Esophagus muscularis mucosa (tissue), 4 donors: Measurements from ENCODE around the gene SLC36A1. TPM values are rescaled to one million over a fixed set of nuclear protein-coding genes. Genes with fewer than 3 reads are reported as not detected.

Experiments
- DNase-seq: peaks from one replicate; pipeline ENCODE4 v3.0.0-alpha.2; 2017; ENCODE audit errors: extremely low spot score
- H3K27ac ChIP-seq, 4 donors: fragments of 200-600 bp; sonication (generic); replicated peaks in 1 of 4; 1 replicate in 3 of 4; 2 replicates in 1 of 4; pipeline ENCODE4 v1.5.1; 2016 to 2019; ENCODE audit warnings: mild to moderate bottlenecking in 1 of 4
- H3K27me3 ChIP-seq, 4 donors: fragments of 200-600 bp; sonication (generic); one replicate each; pipeline versions ENCODE4 v1.5.1 to v1.6.0; 2016 to 2019
- H3K36me3 ChIP-seq, 4 donors: fragments of 200-600 bp; sonication (generic); one replicate each; pipeline ENCODE4 v1.5.1; 2016 to 2019
- H3K4me1 ChIP-seq, 4 donors: fragments of 200-600 bp; sonication (generic); one replicate each; pipeline ENCODE4 v1.5.1; 2016 to 2019
- H3K4me3 ChIP-seq, 4 donors: fragments of 200-600 bp; sonication (generic); 1 replicate in 2 of 4; 2 replicates in 2 of 4; pipeline ENCODE4 v1.5.1; 2016 to 2019; ENCODE audit warnings: mild to moderate bottlenecking in 4 of 4, moderate library complexity in 1 of 4
- H3K9me3 ChIP-seq, 4 donors: fragments of 200-600 bp; sonication (generic); 1 replicate in 3 of 4; 2 replicates in 1 of 4; pipeline ENCODE4 v1.5.1; 2016 to 2019
- EP300 ChIP-seq: sonication (generic); formaldehyde crosslinking; IDR thresholded peaks from one replicate; pipeline ENCODE4 v1.6.1; 2017; ENCODE audit warnings: antibody characterized with exemption
- POLR2A ChIP-seq: fragments of 450-650 bp; IDR thresholded peaks from one replicate; pipeline ENCODE4 v1.6.1; 2017; ENCODE audit warnings: antibody characterized with exemption, moderate library complexity, mild to moderate bottlenecking, low read depth
- POLR2AphosphoS5 ChIP-seq, 2 donors: sonication (generic); formaldehyde crosslinking; IDR thresholded peaks; one replicate each; pipeline ENCODE4 v1.6.1; 2017; ENCODE audit warnings: antibody characterized with exemption in 2 of 2
- WGBS: methylation state at CpG from one replicate; pipeline ENCODE4 v1.1.5; 2018; 5-methylcytosine and 5-hydroxymethylcytosine counted together
- intact Hi-C: fragments of 100-400 bp; cut with DNase I; formaldehyde crosslinking; loops from one replicate; pipeline ENCODE4 v1.15.1; 2023
- total RNA-seq, 4 donors: library from RNA; depleted of rRNA; stranded (reverse); fragments of >200 nt; gene quantifications; one replicate each; pipeline versions ENCODE4 v1.1.0 to v1.2.1, GENCODE V29; 2016
- TF ChIP-seq, protein P1 (sequence below), 3 experiments: fragments of 200-600 bp in 2 of 3; fragments of 450-650 bp in 1 of 3; sonication (generic) in 2 of 3; IDR thresholded peaks; one replicate each; pipeline ENCODE4 v1.5.1; 2017 to 2019; ENCODE audit warnings: antibody characterized with exemption in 3 of 3, mild to moderate bottlenecking in 2 of 3, moderate library complexity in 1 of 3

SLC36A1 gene
- total RNA-seq, 4 donors from 2014 or later, result 5.1 to 13.7 (median 8.8) TPM

- Histone ChIP-seq H3K4me3 (no peak overlapping the region), H3K9me3 (no peaks in the 10 kb centered on the region), H3K4me1 (no peaks in the 10 kb centered on the region), H3K36me3 (no peaks in the 10 kb centered on the region), H3K27me3 (no peaks in the 10 kb centered on the region), H3K27ac (no peak overlapping the region)
- intact Hi-C loops, result no loop called here
- DNase-seq, result no peak
- WGBS, result 86% methylated on average over 2 of the region's 2 CpGs
- no peak for TF ChIP-seq POLR2A
- no peak for TF ChIP-seq POLR2AphosphoS5 (IDR thresholded peaks at IDR 0.05)
- TF ChIP-seq, protein P1, sequence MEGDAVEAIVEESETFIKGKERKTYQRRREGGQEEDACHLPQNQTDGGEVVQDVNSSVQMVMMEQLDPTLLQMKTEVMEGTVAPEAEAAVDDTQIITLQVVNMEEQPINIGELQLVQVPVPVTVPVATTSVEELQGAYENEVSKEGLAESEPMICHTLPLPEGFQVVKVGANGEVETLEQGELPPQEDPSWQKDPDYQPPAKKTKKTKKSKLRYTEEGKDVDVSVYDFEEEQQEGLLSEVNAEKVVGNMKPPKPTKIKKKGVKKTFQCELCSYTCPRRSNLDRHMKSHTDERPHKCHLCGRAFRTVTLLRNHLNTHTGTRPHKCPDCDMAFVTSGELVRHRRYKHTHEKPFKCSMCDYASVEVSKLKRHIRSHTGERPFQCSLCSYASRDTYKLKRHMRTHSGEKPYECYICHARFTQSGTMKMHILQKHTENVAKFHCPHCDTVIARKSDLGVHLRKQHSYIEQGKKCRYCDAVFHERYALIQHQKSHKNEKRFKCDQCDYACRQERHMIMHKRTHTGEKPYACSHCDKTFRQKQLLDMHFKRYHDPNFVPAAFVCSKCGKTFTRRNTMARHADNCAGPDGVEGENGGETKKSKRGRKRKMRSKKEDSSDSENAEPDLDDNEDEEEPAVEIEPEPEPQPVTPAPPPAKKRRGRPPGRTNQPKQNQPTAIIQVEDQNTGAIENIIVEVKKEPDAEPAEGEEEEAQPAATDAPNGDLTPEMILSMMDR (IDR thresholded peaks at IDR 0.05), result no peak
- TF ChIP-seq EP300, result no peak
Observed at GRCh38 chr5:151528153-151528552, 80.8 kb downstream of the SLC36A1 start.

DNA sequence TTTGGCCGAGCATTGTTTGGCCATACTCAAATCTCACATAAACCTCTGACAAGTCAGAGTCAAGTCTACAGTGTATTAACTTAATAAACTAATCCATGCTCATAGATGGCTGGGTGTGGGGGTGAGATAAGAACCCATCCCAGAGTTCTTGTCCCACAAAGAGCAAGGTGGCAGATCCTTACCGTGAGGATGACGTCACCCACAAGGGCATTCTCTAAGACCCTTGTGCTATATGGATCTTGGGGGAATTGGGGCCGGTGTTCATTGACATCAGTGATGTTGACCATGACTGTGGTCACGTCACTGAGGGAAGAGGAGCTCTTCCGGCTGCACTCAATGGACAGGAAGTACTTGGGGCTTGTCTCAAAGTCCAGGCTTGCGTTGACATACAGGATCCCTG, 81.6 kb downstream of the SLC36A1 start:
- DNase-seq, result no peak
- Histone ChIP-seq H3K27me3 (no peaks in the 10 kb centered on the region), H3K4me1 (no peaks in the 10 kb centered on the region), H3K36me3 (no peaks in the 10 kb centered on the region), H3K9me3 (no peaks in the 10 kb centered on the region), H3K27ac (no peak overlapping the region), H3K4me3 (no peak overlapping the region)
- TF ChIP-seq EP300 (no peak), POLR2A (no peak), POLR2AphosphoS5 (IDR thresholded peaks at IDR 0.05) (no peak)
- TF ChIP-seq, protein P1 (IDR thresholded peaks at IDR 0.05), result no peak
- intact Hi-C loops, result no loop called here
- 93% methylated on average over 7 of the region's 7 CpGs for WGBS

- intact Hi-C loops, result no loop called here
- no peaks in the 10 kb centered on the region for H3K4me1 ChIP-seq
Observed at GRCh38 chr5:151531581-151531980, 84.2 kb downstream of the SLC36A1 start.

DNA sequence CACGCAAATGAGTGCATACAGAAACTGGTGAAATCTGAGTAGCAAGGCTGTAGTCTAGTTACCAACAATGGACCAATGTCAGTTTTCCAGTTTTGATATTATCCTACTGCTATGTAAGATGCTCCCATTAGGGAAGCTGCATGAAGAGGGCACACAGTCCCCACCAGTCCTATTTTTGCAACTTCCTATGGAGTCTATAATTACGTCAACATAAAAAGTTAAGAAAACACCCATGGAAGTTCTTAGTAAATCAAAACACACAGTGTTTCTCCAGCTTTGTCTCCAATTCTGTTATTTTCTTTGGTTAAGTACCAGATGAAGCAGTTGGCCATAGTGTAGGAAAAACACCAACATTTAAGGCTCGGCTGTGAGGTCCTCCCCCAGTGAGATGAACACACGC, 85.0 kb downstream of the SLC36A1 start:
- Histone ChIP-seq H3K4me1 (no peaks in the 10 kb centered on the region), H3K36me3 (no peaks in the 10 kb centered on the region), H3K4me3 (no peak overlapping the region), H3K9me3 (no peaks in the 10 kb centered on the region), H3K27me3 (no peaks in the 10 kb centered on the region), H3K27ac (no peak overlapping the region)
- no peak for DNase-seq
- TF ChIP-seq POLR2AphosphoS5 (IDR thresholded peaks at IDR 0.05) (no peak), POLR2A (no peak)
- TF ChIP-seq, protein P1 (IDR thresholded peaks at IDR 0.05), result no peak
- intact Hi-C loops, result no loop called here
- 88% methylated on average over 4 of the region's 4 CpGs for WGBS

More at GRCh38 chr5:151531581-151531980, 84.2 kb downstream of the SLC36A1 start:
- Histone ChIP-seq H3K36me3 (no peaks in the 10 kb centered on the region), H3K4me3 (no peak overlapping the region), H3K27ac (no peak overlapping the region), H3K9me3 (no peaks in the 10 kb centered on the region), H3K27me3 (no peaks in the 10 kb centered on the region)
- no peak for DNase-seq
- TF ChIP-seq POLR2AphosphoS5 (IDR thresholded peaks at IDR 0.05), result no peak
- TF ChIP-seq, protein P1 (IDR thresholded peaks at IDR 0.05), result no peak
- 88% methylated on average over 18 of the region's 30 CpGs for WGBS

- intact Hi-C loops, result no loop called here
- Histone ChIP-seq H3K4me3 (no peak overlapping the region), H3K9me3 (no peaks in the 10 kb centered on the region), H3K4me1 (no peaks in the 10 kb centered on the region), H3K27ac (no peak overlapping the region), H3K36me3 (no peaks in the 10 kb centered on the region), H3K27me3 (no peaks in the 10 kb centered on the region)
- TF ChIP-seq POLR2A (no peak), POLR2AphosphoS5 (IDR thresholded peaks at IDR 0.05) (no peak), EP300 (no peak)
- TF ChIP-seq, protein P1 (IDR thresholded peaks at IDR 0.05), result no peak
- WGBS, result 48% methylated on average over 9 of the region's 11 CpGs
- no peak for DNase-seq
Observed at GRCh38 chr5:151534350-151534749, 86.9 kb downstream of the SLC36A1 start.
